B cell (primary cell): ENCODE measurements around the gene DENND2C.

ENCODE experiments used
- CTCF ChIP-seq: fragments of 200-600 bp; IDR thresholded peaks from one replicate; pipeline ENCODE4 v1.8.0; 2022; ENCODE audit warnings: antibody characterized with exemption, mild to moderate bottlenecking
- EZH2 ChIP-seq: IDR thresholded peaks from 2 replicates; pipeline ENCODE4 v1.6.1; 2012; ENCODE audit warnings: borderline replicate concordance, low read depth, mild to moderate bottlenecking, moderate library complexity, low read length; ENCODE audit not compliant: insufficient read depth, poor library complexity, severe bottlenecking

DNA sequence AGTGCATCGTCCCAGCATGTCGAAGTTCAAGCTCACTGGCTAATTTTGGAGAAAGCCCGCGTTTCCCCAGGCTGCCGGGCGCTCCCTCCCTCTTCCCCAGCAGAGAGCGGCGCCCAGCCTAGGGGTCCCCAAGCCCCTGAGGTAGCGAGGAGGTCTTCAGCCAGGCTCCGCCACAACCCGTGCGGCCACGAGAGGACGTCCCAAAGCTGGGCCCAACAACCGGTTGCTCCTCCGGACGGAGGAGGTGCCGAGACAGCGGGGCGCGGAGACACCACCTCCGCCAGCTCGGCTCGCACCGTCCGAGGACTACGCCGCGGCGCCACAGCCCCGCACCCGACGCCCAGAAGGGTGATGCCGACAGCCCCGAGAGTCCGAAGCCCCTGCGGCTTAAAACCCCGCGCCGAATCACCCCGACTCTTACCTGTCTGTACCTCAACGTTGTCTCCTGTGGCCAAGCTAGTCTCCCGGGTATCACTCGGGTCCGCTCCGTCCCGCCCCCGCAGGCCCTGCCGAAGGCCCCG lies at the start of gene DENND2C:
- TF ChIP-seq CTCF (no peak), EZH2 (no peak)
